ENCODE measurements around the gene BANK1.
"Not testable (repeated sequence)": the region's sequence is repeated elsewhere in the genome, so short reads cannot be mapped to it uniquely, and the experiment has no call there.

The BANK1 gene

GRCh38 chr4:101824500-101824899 lies 34.0 kb downstream of the BANK1 start:
- no peak for DNase-seq

- DNase-seq, result no peak
Observed at GRCh38 chr4:101825953-101826352, 35.4 kb downstream of the BANK1 start.

- DNase-seq, result no peak
Observed at GRCh38 chr4:101831816-101832215, 41.3 kb downstream of the BANK1 start.

GRCh38 chr4:101833480-101833879 lies 43.0 kb downstream of the BANK1 start:
- DNase-seq, result no peak

GRCh38 chr4:101835121-101835904 lies 44.8 kb downstream of the BANK1 start:
- no peak for DNase-seq

- DNase-seq, result no peak
Observed at GRCh38 chr4:101843054-101843453, 52.5 kb downstream of the BANK1 start.

- DNase-seq, result no peak
Observed at GRCh38 chr4:101846550-101846949, 56.0 kb downstream of the BANK1 start.

- no peak for DNase-seq
Observed at GRCh38 chr4:101850698-101851097, 60.2 kb downstream of the BANK1 start.

- DNase-seq, result no peak
Observed at GRCh38 chr4:101851672-101852071, 61.1 kb downstream of the BANK1 start.

- DNase-seq, result no peak
Observed at GRCh38 chr4:101853028-101853427, 62.5 kb downstream of the BANK1 start.

- DNase-seq, result no peak
Observed at GRCh38 chr4:101853691-101854090, 63.2 kb downstream of the BANK1 start.

- DNase-seq, result no peak
Observed at GRCh38 chr4:101855239-101855638, 64.7 kb downstream of the BANK1 start.

- DNase-seq, result no peak
Observed at GRCh38 chr4:101856149-101856548, 65.6 kb downstream of the BANK1 start.

GRCh38 chr4:101857176-101857575 lies 66.6 kb downstream of the BANK1 start:
- no peak for DNase-seq

GRCh38 chr4:101858641-101859040 lies 68.1 kb downstream of the BANK1 start:
- no peak for DNase-seq

GRCh38 chr4:101862595-101862994 lies 72.1 kb downstream of the BANK1 start:
- DNase-seq, result no peak

- no peak for DNase-seq
Observed at GRCh38 chr4:101864660-101865059, 74.1 kb downstream of the BANK1 start.

GRCh38 chr4:101865501-101866062 lies 75.1 kb downstream of the BANK1 start:
- no peak for DNase-seq

GRCh38 chr4:101870874-101871273 lies 80.3 kb downstream of the BANK1 start:
- no peak for DNase-seq

- DNase-seq, result no peak
Observed at GRCh38 chr4:101871962-101872676, 81.6 kb downstream of the BANK1 start.

- no peak for DNase-seq
Observed at GRCh38 chr4:101885574-101885973, 95.0 kb downstream of the BANK1 start.

- DNase-seq, result no peak
Observed at GRCh38 chr4:101886826-101887225, 96.3 kb downstream of the BANK1 start.

GRCh38 chr4:101888472-101888871 lies 97.9 kb downstream of the BANK1 start:
- DNase-seq, result no peak

- DNase-seq, result not testable (repeated sequence)
Observed at GRCh38 chr4:101905527-101905926, 115.0 kb downstream of the BANK1 start.

All from CD4-positive, alpha-beta T cell treated with Interleukin-10 for 1 hour (primary cell).